Measurements from ENCODE around the gene C1RL.

C1RL gene

DNA sequence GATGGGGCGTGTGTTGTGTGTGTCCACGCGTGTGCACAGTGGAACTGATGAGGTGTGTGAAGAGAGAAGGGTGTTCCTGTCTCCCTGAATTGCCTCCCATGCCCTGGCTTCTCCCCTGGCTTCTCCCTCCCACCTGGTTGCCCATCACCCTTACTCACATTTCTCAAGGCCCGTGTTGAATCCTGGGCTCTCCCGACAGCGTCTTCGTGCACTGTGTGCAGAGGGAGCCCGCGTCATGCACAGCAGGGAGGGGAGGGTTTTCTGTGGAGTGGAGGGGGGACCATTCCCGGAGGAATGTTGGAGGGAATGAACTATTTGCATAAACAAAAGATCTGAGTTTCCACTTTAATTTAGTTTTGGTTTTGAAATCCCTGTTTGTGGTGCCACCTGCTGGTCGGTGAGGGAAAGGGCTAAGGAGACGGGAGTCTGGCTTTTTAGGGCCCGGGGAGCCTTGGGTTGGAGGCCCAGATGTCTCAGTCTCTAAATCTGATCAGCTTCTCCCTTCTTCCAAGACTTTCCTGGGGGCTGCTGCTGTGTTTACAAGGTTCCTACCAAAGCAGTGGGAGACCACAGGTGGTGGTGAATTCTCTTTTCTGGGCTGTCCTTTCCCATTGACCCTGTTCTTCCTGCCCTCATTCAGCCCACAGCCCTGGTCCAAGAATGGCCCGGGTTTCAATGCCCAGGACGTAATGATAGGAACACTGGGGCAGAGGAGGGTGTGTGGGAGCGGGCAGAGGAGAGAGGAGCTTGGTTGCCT, 16.6 kb downstream of the C1RL start, which contains the start of gene C1R:
C1R (minus strand) TSS at position 217 of the 757 bp plus-strand sequence; CDS start at position 160, 57 bp downstream.
- peak; percentile 56 for DNase-seq (ENCODE audit: low read depth)

DNA sequence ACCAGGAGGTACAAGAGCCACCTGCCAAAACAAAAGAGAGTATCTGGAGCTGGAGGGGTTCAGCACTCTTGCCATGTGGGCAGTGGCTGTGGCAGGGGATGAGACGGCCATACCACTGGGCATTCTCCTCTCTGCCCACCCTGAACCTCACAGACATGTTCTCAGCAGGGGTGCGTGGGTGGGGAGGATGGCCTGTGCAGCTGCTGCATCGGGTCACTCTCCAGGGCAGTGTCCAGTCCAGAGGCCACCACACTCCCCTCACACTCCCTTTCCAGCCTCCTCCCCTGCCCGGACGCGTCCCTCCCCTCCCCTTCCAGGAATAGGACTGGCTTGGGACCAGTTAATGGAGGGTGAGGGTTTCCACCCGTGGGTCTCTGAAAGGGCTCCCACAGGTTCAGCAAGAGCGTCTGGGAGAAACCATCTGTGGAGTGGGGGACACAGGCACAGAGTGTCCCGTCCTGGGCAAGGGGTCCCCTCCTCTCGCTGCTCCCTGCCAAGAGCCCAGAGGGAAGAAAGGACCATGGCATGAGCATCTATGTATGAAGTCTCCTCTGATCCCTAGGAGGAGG, 17.3 kb downstream of the C1RL start:
- no peak for DNase-seq (ENCODE audit: low read depth)

DNA sequence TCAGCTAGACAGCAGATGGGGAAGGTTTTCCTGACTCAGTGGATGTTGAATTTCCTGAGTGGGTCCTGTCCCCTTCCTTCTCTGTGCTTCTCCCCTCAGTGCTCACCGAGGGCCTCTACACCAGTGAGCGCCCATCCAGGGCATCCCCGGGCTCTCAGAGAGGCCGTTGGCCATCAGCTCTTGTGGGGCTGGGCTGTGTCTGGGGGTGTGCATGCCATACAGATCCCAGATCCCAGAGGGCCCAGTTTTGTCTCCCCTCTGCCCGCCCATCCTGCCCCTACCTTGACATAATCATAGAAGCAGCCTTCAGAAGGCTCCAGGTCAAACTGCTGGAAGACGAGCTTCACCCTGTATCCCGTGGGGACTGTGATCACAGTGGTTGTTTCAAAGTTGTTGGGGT, 17.8 kb downstream of the C1RL start:
- no peak for DNase-seq (ENCODE audit: low read depth)

DNA sequence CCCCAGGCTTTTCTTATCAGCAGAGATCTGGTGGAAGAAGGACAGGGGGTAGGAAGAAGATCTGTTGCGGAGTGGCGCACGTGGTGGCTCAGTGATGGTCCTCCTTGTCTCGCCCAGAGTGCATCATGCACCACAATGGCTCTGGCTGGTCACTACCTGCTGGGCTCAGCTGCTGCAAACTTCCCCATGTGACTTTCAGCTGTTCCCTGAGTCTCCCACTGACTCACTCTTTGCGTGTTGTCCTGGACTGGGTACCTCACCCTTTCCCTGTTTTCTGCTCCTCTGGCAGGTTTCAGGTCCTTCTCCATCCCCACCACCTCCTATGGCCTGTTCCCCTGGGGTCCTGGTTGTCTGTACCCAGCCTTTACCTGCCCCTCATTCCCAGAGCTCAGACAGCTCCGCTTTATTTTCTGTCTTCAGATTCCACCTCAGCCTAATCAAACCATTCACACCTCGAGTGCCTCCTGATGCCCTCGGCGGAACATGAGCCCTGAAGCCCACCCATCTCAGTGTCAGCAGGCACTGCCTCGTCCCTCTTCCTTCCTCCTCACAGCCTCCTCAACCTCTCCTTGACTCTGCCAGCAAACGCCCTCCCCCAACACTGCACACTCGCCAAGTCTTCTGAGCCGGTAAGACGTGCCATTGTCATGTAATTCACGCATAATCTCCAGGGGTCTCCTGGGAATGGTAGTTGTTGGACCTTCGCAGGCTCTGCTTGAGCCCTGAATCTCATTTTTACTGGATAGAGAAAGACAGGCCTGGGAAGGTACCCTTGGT, 18.6 kb downstream of the C1RL start:
- peak; percentile 21 for DNase-seq (ENCODE audit: low read depth)

DNA sequence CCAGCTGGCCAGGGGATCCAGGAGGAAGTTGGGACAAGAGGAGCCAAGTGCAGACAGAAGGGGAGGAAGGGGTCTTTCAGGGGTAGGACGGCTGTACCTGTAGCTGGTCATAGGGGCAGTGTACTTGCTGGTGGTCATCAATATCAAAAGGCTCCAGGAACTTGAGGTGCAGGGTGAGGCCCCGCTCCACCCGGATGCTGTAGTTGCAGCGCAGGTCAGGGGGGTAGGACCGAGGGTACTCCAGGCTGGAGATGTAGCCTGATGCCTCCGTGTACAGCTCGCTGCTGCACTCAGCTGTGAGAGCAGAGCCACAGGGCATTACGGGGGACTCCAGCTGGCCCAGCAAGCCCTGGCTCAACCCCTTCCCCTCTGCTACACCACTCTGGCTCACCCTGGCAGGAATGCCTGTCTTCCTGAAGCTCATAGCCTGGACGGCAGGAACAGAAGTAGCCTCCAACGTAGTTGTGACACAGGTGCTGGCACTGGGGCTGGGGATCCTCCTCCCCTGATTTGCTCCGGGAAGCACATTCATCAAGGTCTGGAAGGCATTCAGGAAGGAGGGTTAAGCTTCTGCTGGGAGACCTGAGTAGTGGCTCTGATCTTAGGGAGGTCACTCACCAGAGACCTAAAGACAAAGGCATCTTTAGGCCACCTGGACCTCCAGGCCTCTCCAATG, 19.7 kb downstream of the C1RL start:
- DNase-seq (ENCODE audit: low read depth): no peak

DNA sequence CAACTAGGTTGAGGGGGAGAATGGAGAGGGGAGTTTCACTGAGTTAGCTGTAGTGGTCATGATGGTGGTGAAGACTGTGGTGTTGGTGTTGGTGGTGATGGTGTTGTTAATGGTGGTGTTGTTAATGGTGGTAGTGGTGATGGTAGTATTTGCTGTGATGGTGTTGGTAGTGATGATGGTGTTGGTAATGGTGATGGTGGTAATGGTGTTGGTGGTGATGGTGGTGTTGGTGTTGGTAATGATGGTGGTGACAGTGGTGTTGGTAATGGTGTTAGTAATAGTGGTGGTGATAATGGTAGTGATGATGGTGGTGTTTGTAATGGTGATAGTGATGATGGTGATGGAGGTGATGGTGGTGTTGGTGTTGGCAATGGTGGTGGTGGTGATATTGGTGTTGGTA, 25.9 kb downstream of the C1RL start:
- no peak for DNase-seq (ENCODE audit: low read depth)

DNA sequence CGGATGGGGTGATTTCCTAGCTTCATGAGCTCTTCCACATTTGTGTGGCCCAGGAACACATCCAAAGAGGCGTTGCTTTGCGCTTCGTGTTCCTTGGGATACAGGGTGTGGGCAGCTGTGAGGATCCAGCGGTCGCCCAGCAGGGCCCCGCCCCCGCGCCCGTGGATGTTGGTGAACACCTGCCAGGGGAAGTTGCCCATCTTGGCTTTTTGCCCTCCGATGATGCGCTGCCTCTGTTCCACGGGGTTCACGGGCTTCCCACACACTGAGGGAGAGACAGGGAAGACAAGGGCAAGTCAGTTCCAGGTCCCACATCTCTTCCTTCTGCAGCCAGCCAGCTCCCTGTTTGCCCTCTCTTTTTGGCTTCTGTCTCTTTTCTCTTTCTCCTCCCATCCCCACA, 28.0 kb downstream of the C1RL start:
- DNase-seq (ENCODE audit: low read depth): no peak

DNA sequence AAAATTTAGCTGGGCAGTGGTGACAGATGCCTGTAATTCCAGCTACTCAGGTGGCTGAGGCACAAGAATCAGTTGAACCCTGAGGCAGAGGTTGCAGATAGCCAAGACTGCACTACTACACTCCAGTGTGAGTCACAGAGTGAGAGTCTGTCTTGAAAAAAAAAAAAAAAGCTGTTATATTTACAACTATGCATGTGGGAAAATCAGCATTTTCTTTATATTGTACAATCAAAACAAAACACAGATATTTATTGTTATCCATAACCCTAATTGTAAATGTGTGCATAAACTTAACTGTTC, 29.2 kb downstream of the C1RL start:
- peak; percentile 76 for DNase-seq (ENCODE audit: low read depth)

DNA sequence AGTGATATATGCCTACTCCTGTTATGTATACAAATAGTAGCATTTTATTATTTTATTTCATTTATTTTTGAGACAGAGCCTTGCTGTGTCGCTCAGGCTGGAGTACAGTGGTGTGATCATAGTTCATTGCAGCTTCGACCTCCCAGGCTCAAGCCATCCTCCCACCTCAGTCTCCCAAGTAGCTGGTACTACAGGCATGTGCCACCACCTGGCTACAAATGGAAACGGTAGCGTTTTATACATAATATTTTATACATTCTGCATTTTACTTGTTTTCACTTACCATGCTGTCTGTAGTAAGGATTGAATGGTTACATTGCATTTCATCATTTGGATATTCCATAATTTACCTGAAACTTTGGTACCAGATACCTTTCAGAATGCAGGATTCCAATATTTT, 30.9 kb downstream of the C1RL start:
- no peak for DNase-seq (ENCODE audit: low read depth)

DNA sequence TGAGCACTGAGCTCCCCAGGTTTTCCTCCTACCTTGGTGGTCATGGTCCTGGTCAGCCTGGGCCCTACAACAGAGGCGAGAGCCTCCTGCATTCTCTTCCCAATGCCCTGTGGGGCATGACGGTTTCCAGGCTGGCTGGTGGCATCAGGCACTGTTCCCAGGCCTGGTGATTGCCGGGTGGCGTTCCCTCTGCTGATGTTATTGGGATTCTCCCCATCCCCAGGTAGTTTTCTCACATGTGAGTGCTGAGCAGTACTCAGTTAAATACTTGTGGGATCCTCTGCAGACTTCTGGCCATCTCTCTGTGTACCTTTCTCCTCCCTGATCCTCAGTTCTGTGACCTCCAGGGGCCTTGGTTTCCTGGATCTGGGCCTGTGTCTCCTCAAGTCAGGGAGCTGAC, 32.5 kb downstream of the C1RL start:
- no peak for DNase-seq (ENCODE audit: low read depth)

DNA sequence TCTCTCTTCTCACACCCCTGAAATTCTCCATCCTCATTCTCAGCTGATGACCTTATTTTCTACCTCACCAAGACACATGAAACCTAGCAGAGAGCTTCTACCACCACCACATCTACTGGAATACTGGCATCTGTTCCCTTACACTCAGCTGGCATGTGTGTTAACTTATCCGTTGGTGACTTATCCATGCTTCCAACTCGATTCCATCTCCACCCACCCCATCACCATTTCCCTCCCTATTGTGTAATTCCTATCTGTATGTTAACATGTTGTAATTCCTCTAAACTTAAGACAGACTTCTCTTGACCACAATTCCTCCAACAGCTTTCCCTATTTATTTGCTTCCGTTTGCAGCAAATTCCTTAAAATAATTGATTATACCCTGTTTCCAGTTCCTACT, 33.1 kb downstream of the C1RL start:
- DNase-seq (ENCODE audit: low read depth): peak; percentile 68

DNA sequence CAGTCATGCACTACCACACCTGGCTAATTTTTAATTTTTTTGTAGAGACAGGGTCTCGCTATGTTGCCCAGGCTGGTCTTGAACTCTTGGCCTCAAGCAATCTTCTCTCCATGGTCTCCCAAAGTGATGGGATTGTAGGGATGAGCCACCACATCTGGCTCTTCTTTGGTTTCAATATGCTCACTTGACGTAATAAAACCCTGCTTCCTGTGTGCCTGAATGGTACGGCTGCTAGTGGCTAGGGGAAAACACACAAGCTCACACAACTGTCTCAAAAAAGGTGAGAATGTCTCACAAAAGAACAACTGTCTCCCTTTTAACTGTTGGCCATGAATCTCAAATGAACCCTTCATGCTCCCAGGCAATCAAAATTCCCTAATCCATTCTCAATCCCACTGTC, 33.5 kb downstream of the C1RL start:
- peak; percentile 24 for DNase-seq (ENCODE audit: low read depth)

DNA sequence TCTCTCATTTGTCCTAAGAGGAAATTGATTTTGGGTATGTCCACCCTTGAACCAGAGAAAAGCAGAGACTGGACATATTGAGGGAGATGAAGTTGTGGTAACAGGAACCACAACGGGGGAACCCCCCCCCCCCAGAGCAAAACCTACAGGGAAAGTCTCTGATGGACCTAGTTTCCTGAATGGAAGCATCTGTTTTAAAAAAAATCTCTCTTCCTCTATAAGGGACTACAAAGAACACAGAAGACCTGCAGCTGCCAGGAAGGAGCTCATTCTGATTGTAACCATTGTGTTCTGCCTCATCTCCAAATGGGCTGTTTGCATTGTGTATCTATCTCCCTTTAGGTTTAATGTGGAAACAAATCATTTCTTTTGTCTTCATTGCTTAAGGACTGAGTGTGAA, 35.1 kb downstream of the C1RL start:
- DNase-seq (ENCODE audit: low read depth): no peak

DNA sequence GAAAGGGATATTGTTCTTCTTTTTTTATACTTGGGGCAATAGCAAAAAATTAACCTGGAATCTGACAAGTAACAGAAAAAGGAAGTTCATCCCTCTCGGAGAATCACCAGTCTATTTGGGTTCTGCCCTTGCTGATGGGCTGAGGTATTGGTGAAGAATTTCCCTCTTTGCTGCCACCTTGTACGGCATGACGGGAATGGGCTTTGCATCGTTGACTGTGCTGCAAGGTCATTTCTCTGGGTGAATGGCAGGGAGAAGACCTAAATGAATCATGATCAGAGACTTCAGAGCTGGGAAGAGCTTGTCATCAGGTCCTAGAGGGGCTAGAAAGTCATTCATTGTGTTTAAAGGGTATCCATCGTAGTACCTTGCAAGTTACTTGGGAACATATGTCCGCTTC, 36.5 kb downstream of the C1RL start:
- no peak for DNase-seq (ENCODE audit: low read depth)

DNA sequence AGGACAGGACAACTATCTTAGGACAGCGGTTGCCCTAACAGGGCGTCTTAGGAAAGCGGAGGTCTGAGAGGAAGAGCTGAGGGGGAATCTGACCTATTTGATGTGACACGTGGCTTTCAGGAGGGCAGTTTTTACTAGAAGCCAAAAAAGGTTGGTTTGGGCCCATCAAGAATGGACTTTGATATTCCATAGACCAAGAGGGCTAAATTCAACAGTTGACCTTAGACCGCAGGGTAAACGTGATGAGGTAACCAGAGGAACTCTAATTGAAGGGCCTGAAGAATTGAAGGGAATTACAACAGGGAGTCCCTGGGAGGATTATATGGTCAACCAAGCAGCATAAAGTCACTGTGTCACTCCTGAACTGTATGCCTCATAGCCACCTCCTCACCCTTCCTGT, 37.0 kb downstream of the C1RL start:
- DNase-seq (ENCODE audit: low read depth): no peak

DNA sequence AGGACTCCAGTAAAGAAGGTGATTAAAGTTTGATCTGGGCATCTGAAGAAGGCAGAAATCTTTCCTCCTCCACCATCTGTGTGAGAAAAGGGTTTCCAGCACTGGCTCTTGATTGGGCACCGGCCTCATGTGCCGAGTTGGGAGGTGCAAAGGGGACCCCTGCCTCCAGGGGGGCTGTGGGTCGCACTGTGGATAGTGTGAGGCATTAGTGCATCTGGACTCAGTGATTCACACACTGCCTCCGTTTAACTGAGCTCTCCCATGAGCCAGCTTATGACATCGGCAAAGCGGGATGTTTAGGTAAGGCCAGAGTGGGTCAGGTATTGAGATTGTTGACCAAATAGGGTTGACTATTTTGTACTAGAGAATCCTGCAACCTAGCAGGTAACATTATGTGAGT, 39.6 kb downstream of the C1RL start:
- DNase-seq (ENCODE audit: low read depth): no peak

DNA sequence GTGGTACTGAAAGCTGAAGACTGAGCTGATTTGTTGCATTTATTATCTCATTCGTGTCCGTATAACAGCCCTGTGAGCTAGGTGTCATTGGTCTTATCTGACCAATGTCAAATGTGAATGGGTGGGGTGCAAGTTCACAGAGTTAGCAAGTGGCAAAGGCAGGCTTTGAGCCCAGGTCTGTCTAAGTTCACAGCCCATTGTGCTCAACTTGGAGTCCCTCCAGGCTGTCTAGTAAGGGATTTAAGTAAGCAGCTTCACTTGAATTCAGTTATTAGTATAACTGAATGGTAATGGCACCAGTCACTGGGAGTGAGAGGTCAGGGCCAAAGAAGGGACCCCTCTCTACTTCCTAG, 40.0 kb downstream of the C1RL start:
- peak; percentile 21 for DNase-seq (ENCODE audit: low read depth)

DNA sequence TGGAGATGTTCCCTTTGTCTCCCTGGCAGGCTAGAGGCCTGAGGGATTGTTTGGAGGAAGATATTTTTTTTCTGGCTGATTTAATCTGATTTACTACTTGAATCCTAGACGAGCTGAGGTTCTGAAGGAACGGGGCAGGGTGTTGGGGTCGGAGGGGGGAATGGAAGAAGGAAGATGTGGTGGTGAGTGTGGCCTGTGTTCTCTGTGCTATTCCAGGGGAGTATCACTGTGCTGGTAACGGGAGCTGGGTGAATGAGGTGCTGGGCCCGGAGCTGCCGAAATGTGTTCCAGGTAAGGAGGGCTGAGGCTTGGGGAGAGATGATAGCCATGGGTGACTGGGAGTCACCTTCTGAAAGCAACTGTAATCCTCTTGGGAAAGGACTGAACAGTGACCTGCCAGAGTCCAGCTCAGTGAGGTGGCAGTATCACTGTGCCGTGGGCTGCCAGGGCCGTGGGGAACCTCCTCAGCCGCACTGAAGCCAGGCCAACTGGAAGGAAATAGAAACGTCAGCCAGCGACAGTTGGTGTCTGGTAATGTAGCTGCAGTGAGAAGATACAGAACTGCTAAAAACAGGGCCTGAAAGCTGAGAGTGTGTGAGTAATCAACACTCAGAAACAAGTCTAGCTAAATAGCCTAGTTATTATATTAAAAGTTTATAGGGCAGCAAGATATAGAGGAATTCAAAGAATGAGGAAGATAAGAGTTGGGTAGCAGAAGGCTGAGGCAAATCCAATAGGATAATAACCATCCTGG, 40.6 kb downstream of the C1RL start:
- peak; percentile 63 for DNase-seq (ENCODE audit: low read depth)

DNA sequence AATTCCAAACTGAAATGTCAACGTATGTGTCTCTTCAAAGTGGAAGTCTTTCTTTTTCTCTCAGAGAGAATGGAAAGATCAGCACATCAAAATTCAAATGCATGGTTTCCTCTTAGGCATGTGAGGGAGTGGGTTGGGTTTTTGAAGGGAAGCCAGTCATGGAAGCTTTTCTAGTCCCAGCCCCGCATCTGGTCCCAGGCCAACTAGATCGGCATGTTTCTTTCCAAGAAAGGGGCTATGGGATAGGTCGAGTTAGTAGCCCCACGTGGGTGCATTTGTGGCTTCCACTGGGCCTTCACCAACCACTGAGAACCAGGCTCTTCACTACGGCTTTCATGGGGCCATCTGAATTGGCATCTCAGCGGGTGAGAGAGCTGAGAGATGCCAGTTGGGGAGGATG, 41.9 kb downstream of the C1RL start:
- no peak for DNase-seq (ENCODE audit: low read depth)

DNA sequence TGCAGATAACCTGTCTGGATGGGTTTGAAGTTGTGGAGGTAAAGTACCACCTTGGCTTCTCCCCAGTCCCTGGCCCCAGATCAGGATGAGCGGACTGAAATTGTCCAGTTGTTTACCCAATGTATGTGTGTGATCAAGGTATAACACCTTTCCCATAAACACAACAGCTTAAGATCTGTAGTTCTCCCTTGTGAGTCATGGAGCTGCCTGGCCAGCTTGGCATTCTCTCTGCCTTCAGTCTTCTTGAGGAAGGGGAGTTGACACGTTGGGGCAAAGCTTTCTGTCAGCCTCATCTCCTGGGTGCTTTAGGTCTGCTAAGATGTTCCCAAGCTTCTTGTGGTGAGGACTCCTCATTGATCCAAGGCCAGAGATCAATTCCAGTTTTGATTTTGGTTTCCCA, 42.4 kb downstream of the C1RL start:
- DNase-seq (ENCODE audit: low read depth): no peak

DNA sequence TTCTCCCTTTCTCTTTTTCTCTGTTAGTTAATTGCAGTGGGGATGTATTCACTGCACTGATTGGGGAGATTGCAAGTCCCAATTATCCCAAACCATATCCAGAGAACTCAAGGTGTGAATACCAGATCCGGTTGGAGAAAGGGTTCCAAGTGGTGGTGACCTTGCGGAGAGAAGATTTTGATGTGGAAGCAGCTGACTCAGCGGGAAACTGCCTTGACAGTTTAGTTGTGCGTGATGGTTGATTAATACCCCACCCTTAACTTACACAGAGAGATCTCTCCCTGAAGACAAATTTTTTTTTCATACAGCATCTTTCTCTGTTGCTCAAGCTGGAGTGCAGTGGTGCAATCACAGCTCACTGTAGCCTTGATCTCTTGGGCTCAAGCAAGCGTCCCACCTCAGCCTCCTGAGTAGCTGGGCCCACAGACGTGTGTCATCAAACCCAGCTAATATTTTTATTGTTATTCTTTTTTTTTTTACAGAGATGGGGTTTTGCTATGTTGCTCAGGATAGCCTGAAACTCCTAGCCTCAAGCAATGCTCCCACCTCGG, 43.9 kb downstream of the C1RL start:
- no peak for DNase-seq (ENCODE audit: low read depth)

DNA sequence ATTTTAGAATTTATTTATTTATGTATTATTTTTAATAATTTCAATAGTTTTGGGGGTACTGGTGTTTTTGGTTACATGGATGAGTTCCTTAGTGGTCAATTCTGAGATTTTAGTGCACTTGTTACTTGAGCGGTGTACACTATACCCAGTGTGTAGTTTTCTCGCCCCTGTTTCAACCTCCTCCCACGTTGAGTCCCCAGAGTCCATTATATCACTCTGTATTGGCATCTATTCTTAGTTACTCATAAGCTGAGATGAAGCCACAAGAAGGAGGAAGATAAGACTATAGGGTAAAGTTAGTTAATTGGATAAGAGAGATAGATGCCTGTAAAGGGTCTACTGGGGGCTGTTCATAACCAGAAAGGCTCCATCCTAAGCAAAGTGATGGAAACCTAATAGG, 44.5 kb downstream of the C1RL start:
- DNase-seq (ENCODE audit: low read depth): no peak

All from iris pigment epithelial cell (primary cell).